AG04450 (cell line): Measurements from ENCODE around the gene ZNF672. TPM values are rescaled to one million over a fixed set of nuclear protein-coding genes. Genes with fewer than 3 reads are reported as not detected.

Source experiments
- CTCF ChIA-PET: fragments of 300-600, 350-600 bp; formaldehyde crosslinking; extraction: SDS; loops from one replicate; lab custom pipeline; 2022; ENCODE audit warnings: antibody characterized with exemption, inconsistent platforms; lab: Charles Lee
- POLR2A ChIA-PET: fragments of 350-600 bp; formaldehyde crosslinking; extraction: SDS; loops from one replicate; lab custom pipeline; 2021; ENCODE audit warnings: antibody characterized with exemption, inconsistent platforms; lab: Yijun Ruan, JAX
- DNase-seq: peaks from one replicate; pipeline ENCODE4 v3.0.0-alpha.2; 2011; ENCODE audit warnings: low read depth, low spot score
- H3K27ac ChIP-seq: one replicate; pipeline ENCODE4 v1.5.1; 2012; ENCODE audit warnings: low read depth, low read length, control low read depth
- H3K27me3 ChIP-seq: one replicate; pipeline ENCODE4 v1.6.0; 2012; ENCODE audit warnings: low read length; ENCODE audit not compliant: control insufficient read depth, insufficient read depth
- H3K4me3 ChIP-seq: 2 replicates; pipeline ENCODE4 v1.5.1; 2011; ENCODE audit warnings: mild to moderate bottlenecking, low read depth, low read length, control low read depth
- H3K9me3 ChIP-seq: 2 replicates; pipeline ENCODE4 v1.5.1; 2012; ENCODE audit warnings: low read length; ENCODE audit not compliant: control insufficient read depth, insufficient read depth
- polyA plus RNA-seq: library from polyadenylated mRNA; depleted of rRNA; stranded (reverse); fragments of >200 nt; gene quantifications from 2 replicates; pipeline ENCODE4 v1.2.3, GENCODE V29; 2011
- TF ChIP-seq, protein P1 (sequence below): IDR thresholded peaks from 2 replicates; pipeline ENCODE4 v1.5.1; 2011; ENCODE audit warnings: low read depth, low read length, control low read depth, inconsistent platforms

Gene ZNF672
- polyA plus RNA-seq, 1 experiment, result 9.1 TPM

GRCh38 chr1:248842781-248843331 is 4.8 kb downstream of the ZNF672 start:
- CTCF ChIA-PET, result interaction anchor here (1.1 to 2.6 kb wide), 5 partner anchors 8 to 30 kb away, joined by 4 to 15 read pairs (median 5); partner anchors contain the start of gene ZNF692
- Histone ChIP-seq H3K4me3 (no peak overlapping the region), H3K27me3 (no peaks in the 10 kb centered on the region), H3K9me3 (peaks cover 2% of the 10 kb centered on the region; the same call in 1 of the 2 replicates), H3K27ac (no peak overlapping the region)
- TF ChIP-seq, protein P1, sequence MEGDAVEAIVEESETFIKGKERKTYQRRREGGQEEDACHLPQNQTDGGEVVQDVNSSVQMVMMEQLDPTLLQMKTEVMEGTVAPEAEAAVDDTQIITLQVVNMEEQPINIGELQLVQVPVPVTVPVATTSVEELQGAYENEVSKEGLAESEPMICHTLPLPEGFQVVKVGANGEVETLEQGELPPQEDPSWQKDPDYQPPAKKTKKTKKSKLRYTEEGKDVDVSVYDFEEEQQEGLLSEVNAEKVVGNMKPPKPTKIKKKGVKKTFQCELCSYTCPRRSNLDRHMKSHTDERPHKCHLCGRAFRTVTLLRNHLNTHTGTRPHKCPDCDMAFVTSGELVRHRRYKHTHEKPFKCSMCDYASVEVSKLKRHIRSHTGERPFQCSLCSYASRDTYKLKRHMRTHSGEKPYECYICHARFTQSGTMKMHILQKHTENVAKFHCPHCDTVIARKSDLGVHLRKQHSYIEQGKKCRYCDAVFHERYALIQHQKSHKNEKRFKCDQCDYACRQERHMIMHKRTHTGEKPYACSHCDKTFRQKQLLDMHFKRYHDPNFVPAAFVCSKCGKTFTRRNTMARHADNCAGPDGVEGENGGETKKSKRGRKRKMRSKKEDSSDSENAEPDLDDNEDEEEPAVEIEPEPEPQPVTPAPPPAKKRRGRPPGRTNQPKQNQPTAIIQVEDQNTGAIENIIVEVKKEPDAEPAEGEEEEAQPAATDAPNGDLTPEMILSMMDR, result no peak
- POLR2A ChIA-PET, result interaction anchor here (1.1 kb wide), 1 partner anchor 16 kb away, joined by 3 read pairs; the partner anchor contains the start of gene ZNF692
- DNase-seq, result no peak

DNA sequence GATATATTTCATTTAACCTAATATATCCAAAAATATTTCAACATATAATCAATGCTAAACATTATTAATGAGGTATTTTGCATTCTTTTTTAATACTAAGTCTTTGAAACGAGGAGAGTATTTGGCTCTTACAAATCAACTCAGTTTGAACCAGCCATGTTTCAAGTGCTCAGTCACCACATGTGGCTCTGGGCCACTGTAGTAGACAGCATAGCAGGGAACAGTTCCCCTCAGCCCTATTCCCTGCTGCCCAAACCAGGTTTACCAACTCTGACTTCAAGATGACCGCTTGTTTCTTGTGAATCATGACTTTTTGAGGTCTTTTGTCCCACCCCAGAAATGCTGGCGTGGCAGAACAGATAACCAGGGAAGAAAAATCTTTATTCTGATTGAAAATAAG is 5.7 kb downstream of the ZNF672 start:
- TF ChIP-seq, protein P1, result no peak
- no peak for DNase-seq
- H3K27ac ChIP-seq, result no peak overlapping the region
- no peak overlapping the region for H3K4me3 ChIP-seq
- H3K9me3 ChIP-seq, result peaks cover 5% of the 10 kb centered on the region; the same call in 1 of the 2 replicates
- ChIA-PET POLR2A (no interaction called here), CTCF (no interaction called here)
- no peaks in the 10 kb centered on the region for H3K27me3 ChIP-seq

DNA sequence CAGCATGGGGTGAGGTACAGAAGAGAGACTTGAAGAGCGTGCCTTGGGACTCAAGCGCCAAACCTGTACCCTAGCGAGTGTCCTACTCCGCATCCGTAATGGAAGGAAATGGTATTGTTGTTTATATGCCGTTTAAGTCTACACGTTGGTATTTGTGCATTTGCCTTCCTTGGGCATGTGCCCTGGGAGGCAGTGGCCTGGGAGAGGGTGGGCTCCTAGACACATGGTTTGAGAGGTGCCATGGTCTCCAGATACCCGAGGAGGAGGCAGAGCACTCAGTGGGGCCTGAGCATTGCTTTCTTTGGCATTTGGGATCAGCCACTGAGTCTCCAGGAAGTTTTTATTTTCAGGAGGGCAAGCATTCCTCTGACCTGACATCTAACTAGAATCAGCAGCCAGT is 6.5 kb downstream of the ZNF672 start:
- Histone ChIP-seq H3K27ac (no peak overlapping the region), H3K27me3 (no peaks in the 10 kb centered on the region), H3K4me3 (no peak overlapping the region), H3K9me3 (peaks cover 5% of the 10 kb centered on the region; the same call in 1 of the 2 replicates)
- CTCF ChIA-PET, result interaction anchor here (0.9 kb wide), 1 partner anchor 18 kb away, joined by 4 read pairs; the partner anchor contains the start of gene SH3BP5L
- TF ChIP-seq, protein P1, result no peak
- POLR2A ChIA-PET, result no interaction called here
- no peak for DNase-seq

GRCh38 chr1:248847181-248847955 is 9.3 kb downstream of the ZNF672 start:
- Histone ChIP-seq H3K9me3 (peaks cover 5% of the 10 kb centered on the region; the same call in 1 of the 2 replicates), H3K27ac (no peak overlapping the region), H3K4me3 (no peak overlapping the region), H3K27me3 (no peaks in the 10 kb centered on the region)
- TF ChIP-seq, protein P1, result no peak
- DNase-seq, result no peak
- CTCF ChIA-PET, result interaction anchor here (1.0 kb wide), 1 partner anchor 12 kb away, joined by 3 read pairs; the partner anchor contains the start of gene ZNF692
- POLR2A ChIA-PET, result no interaction called here
